DOHH2 (cell line): ENCODE results near the gene SMAGP.
A peak's percentile ranks its signal among the peaks of the same experiment; 100 is the strongest.
"Not testable (repeated sequence)": the region's sequence is repeated elsewhere in the genome, so short reads cannot be mapped to it uniquely, and the experiment has no call there.

Experiments used
- EZH2phosphoT487 ChIP-seq: fragments of 200-600 bp; sonication (generic); IDR thresholded peaks from 2 replicates; pipeline ENCODE4 v1.6.1; 2017; ENCODE audit warnings: borderline replicate concordance, mild to moderate bottlenecking, antibody characterized with exemption, low read length, moderate library complexity, mixed read lengths
- TF ChIP-seq, protein P1 (sequence below): fragments of 200-600 bp; sonication (generic); IDR thresholded peaks from one replicate; pipeline ENCODE4 v1.5.1; 2014; ENCODE audit warnings: antibody characterized with exemption, mild to moderate bottlenecking, low read depth, low read length; ENCODE audit not compliant: poor library complexity, severe bottlenecking

- TF ChIP-seq, protein P1, sequence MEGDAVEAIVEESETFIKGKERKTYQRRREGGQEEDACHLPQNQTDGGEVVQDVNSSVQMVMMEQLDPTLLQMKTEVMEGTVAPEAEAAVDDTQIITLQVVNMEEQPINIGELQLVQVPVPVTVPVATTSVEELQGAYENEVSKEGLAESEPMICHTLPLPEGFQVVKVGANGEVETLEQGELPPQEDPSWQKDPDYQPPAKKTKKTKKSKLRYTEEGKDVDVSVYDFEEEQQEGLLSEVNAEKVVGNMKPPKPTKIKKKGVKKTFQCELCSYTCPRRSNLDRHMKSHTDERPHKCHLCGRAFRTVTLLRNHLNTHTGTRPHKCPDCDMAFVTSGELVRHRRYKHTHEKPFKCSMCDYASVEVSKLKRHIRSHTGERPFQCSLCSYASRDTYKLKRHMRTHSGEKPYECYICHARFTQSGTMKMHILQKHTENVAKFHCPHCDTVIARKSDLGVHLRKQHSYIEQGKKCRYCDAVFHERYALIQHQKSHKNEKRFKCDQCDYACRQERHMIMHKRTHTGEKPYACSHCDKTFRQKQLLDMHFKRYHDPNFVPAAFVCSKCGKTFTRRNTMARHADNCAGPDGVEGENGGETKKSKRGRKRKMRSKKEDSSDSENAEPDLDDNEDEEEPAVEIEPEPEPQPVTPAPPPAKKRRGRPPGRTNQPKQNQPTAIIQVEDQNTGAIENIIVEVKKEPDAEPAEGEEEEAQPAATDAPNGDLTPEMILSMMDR: peak; percentile 32
- not testable (repeated sequence) for TF ChIP-seq EZH2phosphoT487
These were observed 21.6 kb upstream of the SMAGP start for GRCh38 chr12:51291603-51292513.
